IPS-18c (cell line): ENCODE results near the gene ETV6.

Source experiments
- H3K4me3 ChIP-seq: 2 replicates; pipeline ENCODE4 v1.7.0; 2013; ENCODE audit warnings: low read depth, mild to moderate bottlenecking, low read length, moderate library complexity; ENCODE audit not compliant: insufficient read depth
- H3K9me3 ChIP-seq: one replicate; pipeline ENCODE4 v1.6.1; 2013; ENCODE audit warnings: mild to moderate bottlenecking, low read length, moderate library complexity; ENCODE audit not compliant: control insufficient read depth, insufficient read depth

Gene ETV6

DNA sequence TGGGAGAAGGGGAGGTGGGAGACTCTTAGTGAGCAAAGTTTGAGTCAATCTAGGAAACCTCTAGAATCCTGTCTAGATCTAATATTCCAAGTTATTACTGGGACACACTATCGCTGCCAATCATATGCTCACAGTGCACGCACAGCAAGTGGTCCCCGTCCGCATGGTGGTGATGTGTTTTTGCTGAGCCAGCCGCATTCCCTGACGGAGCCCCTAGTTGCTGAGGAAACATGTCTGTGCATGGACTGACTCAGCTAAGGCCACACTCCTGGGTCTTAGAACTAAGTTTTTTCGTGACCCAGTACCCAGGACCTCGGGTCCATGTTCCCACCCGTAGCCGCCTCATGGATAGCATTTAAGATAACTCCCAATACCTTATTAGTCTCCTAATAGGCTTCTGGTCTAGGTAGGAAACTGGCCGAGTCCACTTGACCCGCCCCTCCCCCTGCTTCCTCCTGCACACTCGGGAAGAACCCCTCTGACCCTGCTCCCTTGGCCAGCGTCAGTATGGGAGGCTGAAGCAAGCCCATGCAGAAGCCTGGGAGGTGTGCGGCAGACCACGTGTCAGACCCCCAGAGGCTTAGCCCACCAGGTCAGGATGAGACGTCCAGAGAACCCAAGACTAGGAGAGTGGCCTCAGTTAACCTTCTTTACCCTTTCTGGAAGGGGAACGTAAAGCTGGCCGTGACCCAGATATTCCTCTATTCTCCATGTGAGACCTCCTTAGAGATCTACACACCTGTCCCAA is 200.5 kb downstream of the ETV6 start:
- Histone ChIP-seq H3K9me3 (no peaks in the 10 kb centered on the region), H3K4me3 (no peak overlapping the region)

DNA sequence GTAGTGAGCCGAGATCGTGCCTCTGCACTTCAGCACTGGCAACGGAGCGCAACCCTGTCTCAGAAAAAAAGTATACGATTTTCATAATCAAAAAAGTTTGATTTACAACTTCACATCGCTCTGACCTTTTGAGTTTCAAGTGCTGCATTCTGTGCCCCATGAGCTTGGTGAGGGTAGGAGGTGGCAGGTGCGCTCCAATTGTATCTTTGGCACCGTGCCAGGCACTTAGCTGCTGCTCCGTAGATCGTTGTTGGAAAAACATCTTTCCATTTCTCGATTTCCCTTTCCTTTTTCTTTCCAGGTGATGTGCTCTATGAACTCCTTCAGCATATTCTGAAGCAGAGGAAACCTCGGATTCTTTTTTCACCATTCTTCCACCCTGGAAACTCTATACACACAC is 203.7 kb downstream of the ETV6 start:
- H3K4me3 ChIP-seq, result no peak overlapping the region
- no peaks in the 10 kb centered on the region for H3K9me3 ChIP-seq

- no peak overlapping the region for H3K4me3 ChIP-seq
Measured at GRCh38 chr12:11854011-11854499, 204.6 kb downstream of the ETV6 start.

GRCh38 chr12:11855983-11856374 is 206.5 kb downstream of the ETV6 start:
- Histone ChIP-seq H3K4me3 (no peak overlapping the region), H3K9me3 (no peaks in the 10 kb centered on the region)

More at GRCh38 chr12:11854011-11854499, 204.6 kb downstream of the ETV6 start:
- H3K9me3 ChIP-seq, result no peaks in the 10 kb centered on the region

DNA sequence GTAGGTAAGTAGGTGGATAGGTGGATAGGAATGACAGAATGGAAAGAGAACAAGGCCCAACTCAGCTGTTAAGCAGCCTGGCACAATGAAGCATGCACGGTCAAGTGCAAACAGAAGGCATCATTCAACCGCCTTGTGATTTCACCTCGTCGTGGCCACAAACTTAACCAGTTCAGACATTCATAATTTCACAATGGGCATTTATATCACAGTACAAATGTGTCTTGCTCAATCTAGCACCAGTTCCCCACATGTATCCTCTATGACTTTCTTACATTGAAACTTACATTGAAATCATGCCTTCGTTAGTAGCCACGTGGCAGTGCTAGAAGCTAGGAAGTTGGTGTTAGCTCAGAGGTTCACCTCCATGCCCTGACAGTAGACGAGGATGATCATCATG is 207.5 kb downstream of the ETV6 start:
- H3K9me3 ChIP-seq, result no peaks in the 10 kb centered on the region
- no peak overlapping the region for H3K4me3 ChIP-seq

GRCh38 chr12:11859705-11860425 is 210.4 kb downstream of the ETV6 start:
- no peaks in the 10 kb centered on the region for H3K9me3 ChIP-seq
- no peak overlapping the region for H3K4me3 ChIP-seq

GRCh38 chr12:11861155-11861863 is 211.8 kb downstream of the ETV6 start:
- Histone ChIP-seq H3K9me3 (no peaks in the 10 kb centered on the region), H3K4me3 (no peak overlapping the region)

- Histone ChIP-seq H3K9me3 (no peaks in the 10 kb centered on the region), H3K4me3 (no peak overlapping the region)
Measured at GRCh38 chr12:11861864-11862600, 212.6 kb downstream of the ETV6 start.

DNA sequence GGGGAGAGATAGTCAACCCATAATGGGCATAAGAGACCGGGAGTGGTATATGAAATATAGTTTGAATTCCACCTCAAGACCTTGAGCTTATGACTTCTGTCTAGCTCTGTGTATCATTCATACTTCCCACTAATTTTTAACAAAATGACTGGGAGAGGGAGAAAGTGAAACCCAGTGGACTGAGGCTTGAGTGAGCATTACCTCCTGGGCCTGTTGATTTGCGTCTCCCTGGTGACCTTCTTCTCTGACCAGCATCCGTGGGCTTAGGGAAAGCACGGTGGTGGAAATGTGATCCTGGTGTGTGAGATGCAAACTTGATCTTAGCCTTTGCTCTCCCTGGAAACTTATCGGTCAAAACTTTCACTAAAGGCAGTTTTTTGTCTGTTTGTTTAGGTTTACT is 213.3 kb downstream of the ETV6 start:
- Histone ChIP-seq H3K4me3 (no peak overlapping the region), H3K9me3 (no peaks in the 10 kb centered on the region)

DNA sequence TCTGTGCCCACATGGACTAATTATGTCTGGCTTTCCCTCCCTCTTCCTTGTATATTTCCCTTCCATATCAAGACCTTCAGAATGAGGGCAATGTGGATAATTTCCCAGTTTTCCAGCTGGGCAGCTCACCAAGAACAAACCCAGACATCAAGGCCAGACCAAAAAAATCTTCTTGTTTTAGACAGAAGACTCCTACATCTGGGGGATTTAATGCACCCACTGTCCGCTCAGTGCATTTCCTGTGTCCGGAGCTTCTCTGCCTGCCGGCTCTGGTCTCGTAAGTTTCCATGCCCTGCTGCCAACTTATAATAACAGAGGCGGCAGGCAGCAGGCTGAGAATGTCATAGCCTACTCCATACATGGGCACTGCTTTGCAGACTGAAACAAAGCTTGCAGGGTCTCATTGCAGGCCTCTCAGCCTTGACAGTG is 214.0 kb downstream of the ETV6 start:
- H3K9me3 ChIP-seq, result no peaks in the 10 kb centered on the region

GRCh38 chr12:11863988-11864387 is 214.5 kb downstream of the ETV6 start:
- H3K9me3 ChIP-seq, result no peaks in the 10 kb centered on the region
- no peak overlapping the region for H3K4me3 ChIP-seq

More for the DNA sequence above, 214.0 kb downstream of the ETV6 start:
- no peak overlapping the region for H3K4me3 ChIP-seq

- Histone ChIP-seq H3K9me3 (no peaks in the 10 kb centered on the region), H3K4me3 (no peak overlapping the region)
Measured at GRCh38 chr12:11865824-11866223, 216.3 kb downstream of the ETV6 start.

- Histone ChIP-seq H3K9me3 (no peaks in the 10 kb centered on the region), H3K4me3 (no peak overlapping the region)
Measured at GRCh38 chr12:11868027-11868426, 218.6 kb downstream of the ETV6 start.

DNA sequence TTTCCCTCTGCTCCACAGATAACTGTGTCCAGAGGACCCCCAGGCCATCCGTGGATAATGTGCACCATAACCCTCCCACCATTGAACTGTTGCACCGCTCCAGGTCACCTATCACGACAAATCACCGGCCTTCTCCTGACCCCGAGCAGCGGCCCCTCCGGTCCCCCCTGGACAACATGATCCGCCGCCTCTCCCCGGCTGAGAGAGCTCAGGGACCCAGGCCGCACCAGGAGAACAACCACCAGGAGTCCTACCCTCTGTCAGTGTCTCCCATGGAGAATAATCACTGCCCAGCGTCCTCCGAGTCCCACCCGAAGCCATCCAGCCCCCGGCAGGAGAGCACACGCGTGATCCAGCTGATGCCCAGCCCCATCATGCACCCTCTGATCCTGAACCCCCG is 219.9 kb downstream of the ETV6 start:
- H3K9me3 ChIP-seq, result no peaks in the 10 kb centered on the region
- H3K4me3 ChIP-seq, result no peak overlapping the region

DNA sequence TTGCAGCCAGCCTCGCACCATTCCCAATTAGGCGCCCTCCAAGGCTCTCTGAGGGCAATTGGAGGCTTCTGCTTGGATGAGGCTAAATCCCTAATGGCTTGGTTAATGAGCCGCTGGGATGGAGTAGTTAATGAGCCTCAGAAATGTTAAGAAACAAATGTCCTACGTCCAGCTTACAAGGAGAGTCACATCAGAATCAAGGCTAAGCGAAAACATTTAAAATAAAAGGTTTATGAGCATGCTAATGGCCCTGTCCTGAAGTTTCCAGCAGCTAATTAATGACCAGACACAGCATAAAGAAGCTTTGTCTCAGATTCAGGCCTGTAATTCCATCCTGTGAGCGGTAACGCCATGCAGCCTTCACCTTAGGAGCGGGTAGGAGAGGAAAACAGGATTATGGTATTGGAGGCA is 220.6 kb downstream of the ETV6 start:
- Histone ChIP-seq H3K9me3 (no peaks in the 10 kb centered on the region), H3K4me3 (no peak overlapping the region)

DNA sequence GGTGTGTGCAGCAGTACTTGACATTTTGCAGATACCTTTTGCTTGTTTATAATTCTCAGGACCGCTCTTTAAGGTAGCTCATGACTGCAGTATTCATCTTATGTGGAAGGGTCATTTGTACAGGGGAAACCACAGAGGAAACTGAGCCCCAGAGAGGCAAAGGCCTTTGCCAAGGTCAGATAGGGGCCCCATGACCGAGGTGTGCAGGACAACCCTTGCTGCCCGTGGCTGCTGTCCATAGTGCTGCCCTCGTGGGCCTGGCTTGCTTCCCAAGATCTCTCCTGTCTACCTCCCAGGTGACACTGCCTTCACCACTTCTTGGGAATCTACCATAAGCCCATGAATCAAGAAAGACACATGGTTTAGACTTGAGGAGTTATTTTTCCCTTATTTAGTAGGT is 222.6 kb downstream of the ETV6 start:
- no peaks in the 10 kb centered on the region for H3K9me3 ChIP-seq
- no peak overlapping the region for H3K4me3 ChIP-seq

DNA sequence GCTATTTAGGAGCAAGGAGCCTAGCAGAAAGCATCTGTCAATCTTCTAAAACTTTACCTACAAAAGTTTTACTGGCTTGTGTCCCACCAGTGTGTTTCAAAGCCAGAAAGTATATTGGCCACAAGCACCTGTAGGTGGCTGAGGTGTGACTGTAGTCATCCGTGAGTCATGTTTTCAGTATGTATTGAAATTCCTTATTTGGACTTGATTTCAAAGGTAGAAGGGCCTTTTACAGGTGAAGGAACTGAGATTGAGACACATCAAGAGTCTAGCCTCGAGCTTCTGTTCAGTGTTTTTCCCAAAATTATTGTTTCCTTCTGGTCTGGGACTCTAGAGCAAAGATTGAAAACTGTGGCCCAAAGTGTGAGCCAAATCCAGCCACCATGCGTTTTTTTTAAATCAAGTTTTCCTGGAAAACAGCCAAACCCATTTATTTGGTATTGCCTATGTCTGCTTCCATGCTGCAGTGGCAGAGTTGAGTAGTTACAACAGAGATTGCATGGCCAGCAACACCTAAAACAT is 226.0 kb downstream of the ETV6 start:
- no peak overlapping the region for H3K4me3 ChIP-seq
- H3K9me3 ChIP-seq, result no peaks in the 10 kb centered on the region
